IMR-90 (cell line): ENCODE data around the gene SULT1B1. TPM values are rescaled to one million over a fixed set of nuclear protein-coding genes. Genes with fewer than 3 reads are reported as not detected.

ENCODE experiments used
- ATAC-seq: fragments of 200-7000 bp; cut with Tn5 transposase; 2 replicates; pipeline ENCODE4 v1.9.1; 2020; ENCODE audit warnings: low read depth, mild to moderate bottlenecking, moderate library complexity
- BruUV-seq: library from RNA; stranded (reverse); fragments of 400-500 nt; replicated peaks from 2 replicates; lab custom pipeline; 2021; lab: Mats Ljungman, UMichigan
- CTCF ChIA-PET: fragments of 300-600 bp; formaldehyde crosslinking; extraction: SDS; loops from one replicate; lab custom pipeline; 2021; ENCODE audit warnings: antibody characterized with exemption; lab: Yijun Ruan, JAX
- POLR2A ChIA-PET: fragments of 300-600 bp; sonication (Branson Sonifier 250); formaldehyde crosslinking; loops from one replicate; lab custom pipeline; 2022; ENCODE audit warnings: antibody characterized with exemption; ENCODE audit not compliant: unreplicated experiment; lab: Charles Lee
- DNase-seq: peaks from one replicate; pipeline ENCODE4 v3.0.0; 2013
- H2AFZ ChIP-seq: replicated peaks from 2 replicates; pipeline ENCODE3; 2013; ENCODE audit warnings: low read length, mild to moderate bottlenecking; ENCODE audit not compliant: poor library complexity
- H2AK5ac ChIP-seq: 2 replicates; pipeline ENCODE4 v1.6.1; 2013; ENCODE audit warnings: low read depth, low read length, inconsistent platforms
- H2AK9ac ChIP-seq: replicated peaks from 2 replicates; pipeline ENCODE3; 2013; ENCODE audit warnings: mild to moderate bottlenecking, low read depth, low read length, moderate library complexity; ENCODE audit not compliant: poor library complexity
- H2BK120ac ChIP-seq: 2 replicates; pipeline ENCODE4 v1.6.1; 2013; ENCODE audit warnings: low read depth, low read length, inconsistent platforms
- H2BK15ac ChIP-seq: 3 replicates; pipeline ENCODE4 v1.6.1; 2013; ENCODE audit warnings: low read depth, low read length, inconsistent platforms
- H2BK20ac ChIP-seq: 2 replicates; pipeline ENCODE4 v1.6.1; 2013; ENCODE audit warnings: low read depth, mild to moderate bottlenecking, inconsistent platforms, low read length, moderate library complexity
- H2BK5ac ChIP-seq: 2 replicates; pipeline ENCODE4 v1.6.1; 2013; ENCODE audit warnings: mild to moderate bottlenecking, low read depth, low read length, inconsistent platforms; ENCODE audit not compliant: poor library complexity, severe bottlenecking
- H3K14ac ChIP-seq: replicated peaks from 2 replicates; pipeline ENCODE4 v1.6.1; 2013; ENCODE audit warnings: low read depth, low read length, inconsistent platforms
- H3K18ac ChIP-seq: 2 replicates; pipeline ENCODE4 v1.6.1; 2013; ENCODE audit warnings: low read depth, low read length, control low read depth
- H3K23ac ChIP-seq: 2 replicates; pipeline ENCODE4 v1.6.1; 2013; ENCODE audit warnings: low read depth, low read length, inconsistent platforms
- H3K27ac ChIP-seq: 2 replicates; pipeline ENCODE4 v1.5.1; 2013; ENCODE audit warnings: mild to moderate bottlenecking, control low read depth, low read length; ENCODE audit not compliant: insufficient read depth
- H3K27me3 ChIP-seq: 2 replicates; pipeline ENCODE4 v1.6.1; 2013; ENCODE audit warnings: low read length; ENCODE audit not compliant: control insufficient read depth, insufficient read depth
- H3K36me3 ChIP-seq: 2 replicates; pipeline ENCODE4 v1.6.1; 2013; ENCODE audit warnings: low read length, mixed read lengths; ENCODE audit not compliant: control insufficient read depth, insufficient read depth
- H3K4ac ChIP-seq: 2 replicates; pipeline ENCODE4 v1.6.1; 2013; ENCODE audit warnings: low read depth, low read length, inconsistent platforms
- H3K4me1 ChIP-seq: 2 replicates; pipeline ENCODE4 v1.6.1; 2013; ENCODE audit warnings: low read length, mixed read lengths; ENCODE audit not compliant: control insufficient read depth, insufficient read depth
- H3K4me2 ChIP-seq: 2 replicates; pipeline ENCODE4 v1.6.1; 2013; ENCODE audit warnings: low read depth, mild to moderate bottlenecking, control low read depth, low read length, moderate library complexity
- H3K4me3 ChIP-seq: 2 replicates; pipeline ENCODE4 v1.5.1; 2013; ENCODE audit warnings: low read depth, mild to moderate bottlenecking, control low read depth, low read length, moderate library complexity; ENCODE audit not compliant: insufficient read depth
- H3K56ac ChIP-seq: 2 replicates; pipeline ENCODE4 v1.6.1; 2013; ENCODE audit warnings: low read length, inconsistent platforms; ENCODE audit not compliant: insufficient read depth; ENCODE audit errors: extremely low read depth
- H3K79me1 ChIP-seq, 2 experiments: 2 replicates each; pipeline ENCODE4 v1.6.1; 2013; ENCODE audit warnings: low read length in 2 of 2, inconsistent platforms in 1 of 2, low read depth in 1 of 2
- H3K9ac ChIP-seq: 2 replicates; pipeline ENCODE4 v1.6.1; 2013; ENCODE audit warnings: low read depth, low read length, control low read depth
- H3K9me1 ChIP-seq: 2 replicates; pipeline ENCODE4 v1.6.1; 2013; ENCODE audit warnings: low read length, inconsistent platforms; ENCODE audit not compliant: insufficient read depth
- H3K9me3 ChIP-seq: 2 replicates; pipeline ENCODE4 v1.6.1; 2013; ENCODE audit warnings: low read length; ENCODE audit not compliant: control insufficient read depth, insufficient read depth
- H4K20me1 ChIP-seq: 2 replicates; pipeline ENCODE4 v1.6.1; 2013; ENCODE audit warnings: low read length, inconsistent platforms; ENCODE audit not compliant: insufficient read depth
- H4K5ac ChIP-seq: 2 replicates; pipeline ENCODE4 v1.6.1; 2013; ENCODE audit warnings: mild to moderate bottlenecking, low read depth, low read length, control low read depth
- H4K8ac ChIP-seq, 2 experiments: 2 replicates each; pipeline ENCODE4 v1.6.1; 2013; ENCODE audit warnings: low read depth in 2 of 2, low read length in 2 of 2, control low read depth in 1 of 2, inconsistent platforms in 1 of 2
- H4K91ac ChIP-seq: 2 replicates; pipeline ENCODE4 v1.6.1; 2013; ENCODE audit warnings: low read depth, low read length, inconsistent platforms; ENCODE audit not compliant: insufficient read depth
- ELK1 ChIP-seq: fragments of 150-350 bp; IDR thresholded peaks from 2 replicates; pipeline ENCODE4 v1.6.1; 2016; ENCODE audit warnings: low read depth, mild to moderate bottlenecking, low read length, moderate library complexity, borderline replicate concordance
- FOS ChIP-seq: fragments of 150-350 bp; IDR thresholded peaks from 2 replicates; pipeline ENCODE4 v1.6.1; 2016; ENCODE audit warnings: low read depth, low read length
- MAFK ChIP-seq: IDR thresholded peaks from 2 replicates; pipeline ENCODE4 v1.6.1; 2012; ENCODE audit warnings: low read depth, low read length, improper control_type of control experiment
- MXI1 ChIP-seq: IDR thresholded peaks from 2 replicates; pipeline ENCODE4 v1.6.1; 2012; ENCODE audit warnings: low read depth, mild to moderate bottlenecking, low read length, moderate library complexity, borderline replicate concordance
- RCOR1 ChIP-seq: IDR thresholded peaks from 2 replicates; pipeline ENCODE4 v1.6.1; 2012; ENCODE audit warnings: mild to moderate bottlenecking, low read length, improper control_type of control experiment; ENCODE audit not compliant: insufficient replicate concordance
- RFX5 ChIP-seq: IDR thresholded peaks from 2 replicates; pipeline ENCODE4 v1.8.0; 2012; ENCODE audit warnings: low read depth, mild to moderate bottlenecking, low read length, moderate library complexity
- USF2 ChIP-seq: fragments of 150-350 bp; IDR thresholded peaks from 2 replicates; pipeline ENCODE4 v1.6.1; 2017; ENCODE audit warnings: mild to moderate bottlenecking, antibody characterized with exemption, low read length, low read depth
- WGBS, 2 experiments: methylation state at CpG; one replicate each; pipeline versions ENCODE4 v1.1.5 to v1.1.7; 2013; ENCODE audit warnings: missing lambda C conversion rate in 2 of 2; ENCODE audit not compliant: insufficient read length in 1 of 2; ENCODE audit errors: extremely low coverage in 2 of 2; 5-methylcytosine and 5-hydroxymethylcytosine counted together
- dilution Hi-C: fragments of 300-500 bp; cut with HindIII; formaldehyde crosslinking; loops from one replicate; pipeline ENCODE4 v1.14.3; 2018; ENCODE audit warnings: low sequenced_read_pairs; ENCODE audit not compliant: unreplicated experiment
- in situ Hi-C: fragments of 300-500 bp; cut with MboI; formaldehyde crosslinking; loops from 3 replicates; pipeline ENCODE4 v1.14.3; 2019; ENCODE audit warnings: low sequenced_read_pairs, inconsistent platforms, mixed read lengths
- intact Hi-C: fragments of 100-400 bp; cut with micrococcal nuclease; formaldehyde crosslinking; loops from 2 replicates; pipeline ENCODE4 v1.10.0; 2022
- polyA plus RNA-seq, 3 experiments: library from polyadenylated mRNA; depleted of rRNA; stranded (reverse); fragments of >200 nt; gene quantifications; 2 replicates each; pipeline ENCODE4 v1.2.3, GENCODE V29; 2012; ENCODE audit warnings: low replicate concordance in 1 of 3
- total RNA-seq: library from RNA; depleted of rRNA; stranded (reverse); fragments of >200 nt; gene quantifications from 2 replicates; pipeline ENCODE4 v1.2.3, GENCODE V29; 2012

The SULT1B1 gene
- total and polyA plus RNA-seq, 2 of the 4 experiments (the other 2 are of a cell fraction) = 0.05 to 0.18 TPM

- Histone ChIP-seq H3K36me3 (no peaks in the 10 kb centered on the region), H3K4me1 (no peaks in the 10 kb centered on the region), H2AK5ac (no peak overlapping the region), H2BK15ac (no peak overlapping the region), H2BK5ac (no peak overlapping the region), H3K9ac (no peak overlapping the region), H4K91ac (no peak overlapping the region), H3K79me1 (no peaks in the 10 kb centered on the region), H3K4ac (no peak overlapping the region), H3K56ac (no peak overlapping the region), H3K9me1 (no peaks in the 10 kb centered on the region), H2BK120ac (no peak overlapping the region), H3K4me2 (no peak overlapping the region), H3K27me3 (no peaks in the 10 kb centered on the region), H3K4me3 (no peak overlapping the region), H2BK20ac (no peak overlapping the region), H4K20me1 (no peaks in the 10 kb centered on the region), H2AFZ (no peak overlapping the region), H2AK9ac (no peak overlapping the region), H3K27ac (no peak overlapping the region), H4K8ac (no peak overlapping the region), H3K18ac (no peak overlapping the region), H3K23ac (no peak overlapping the region), H4K5ac (no peak overlapping the region), H3K14ac (no peak overlapping the region), H3K9me3 (peaks cover 3% of the 10 kb centered on the region; the same call in 1 of the 2 replicates)
- no CpG with 5 or more reads among the region's 1 CpG for WGBS, 2 experiments
- no peak for TF ChIP-seq FOS
- no peak for TF ChIP-seq USF2
- no peak for TF ChIP-seq ELK1
- TF ChIP-seq MAFK = no peak
- TF ChIP-seq RCOR1 = no peak
- TF ChIP-seq RFX5 = no peak
- TF ChIP-seq MXI1 = no peak
- ATAC-seq = no peak
- no peak for DNase-seq
- ChIA-PET CTCF (no interaction called here), POLR2A (no interaction called here)
- no TSS peak for BruUV-seq
- dilution Hi-C loops (no loop called here), in situ Hi-C loops (no loop called here), intact Hi-C loops (no loop called here)
Measured at GRCh38 chr4:69785211-69785831, 24.9 kb upstream of the SULT1B1 start.
